Sigmoid colon (tissue), 7 donors: Measurements from ENCODE around the gene OR5D16. TPM values are rescaled to one million over a fixed set of nuclear protein-coding genes. Genes with fewer than 3 reads are reported as not detected.

Experiments
- DNase-seq: peaks from one replicate; pipeline ENCODE4 v3.0.0-alpha.2; 2019
- H3K27ac ChIP-seq, 4 donors: fragments of 200-600 bp; sonication (generic); one replicate each; pipeline ENCODE4 v1.5.1; 2016 to 2019; ENCODE audit warnings: mild to moderate bottlenecking in 1 of 4
- H3K27me3 ChIP-seq, 3 donors: fragments of 200-600 bp; sonication (generic); one replicate each; pipeline ENCODE4 v1.5.1; 2019; ENCODE audit warnings: mild to moderate bottlenecking in 1 of 3
- H3K36me3 ChIP-seq, 4 donors: fragments of 200-600 bp; sonication (generic); one replicate each; pipeline ENCODE4 v1.5.1; 2016 to 2019
- H3K4me1 ChIP-seq, 4 donors: fragments of 200-600 bp; sonication (generic); one replicate each; pipeline ENCODE4 v1.5.1; 2017 to 2019
- H3K4me3 ChIP-seq, 4 donors: fragments of 200-600 bp; sonication (generic); one replicate each; pipeline ENCODE4 v1.5.1; 2017 to 2019; ENCODE audit warnings: mild to moderate bottlenecking in 2 of 4, moderate library complexity in 1 of 4
- H3K9me3 ChIP-seq, 4 donors: fragments of 200-600 bp in 3 of 4; sonication (generic) in 3 of 4; one replicate each; pipeline versions ENCODE4 v1.5.1 to v1.6.1; 2013 to 2019
- EP300 ChIP-seq, 4 donors: sonication (generic); formaldehyde crosslinking; IDR thresholded peaks; one replicate each; pipeline ENCODE4 v1.6.1; 2017; ENCODE audit warnings: antibody characterized with exemption in 4 of 4
- POLR2A ChIP-seq, 2 donors: fragments of 450-650 bp; IDR thresholded peaks; one replicate each; pipeline ENCODE4 v1.6.1; 2016; ENCODE audit warnings: antibody characterized with exemption in 2 of 2, mild to moderate bottlenecking in 2 of 2, moderate library complexity in 2 of 2
- POLR2AphosphoS5 ChIP-seq, 4 donors: sonication (generic); formaldehyde crosslinking; IDR thresholded peaks; one replicate each; pipeline ENCODE4 v1.6.1; 2017; ENCODE audit warnings: antibody characterized with exemption in 4 of 4
- WGBS, 2 donors: extraction: QIAGEN DNeasy Blood & Tissue Kit; methylation state at CpG; one replicate each; pipeline ENCODE4 v1.1.7; 2013; 5-methylcytosine and 5-hydroxymethylcytosine counted together
- intact Hi-C: fragments of 100-400 bp; cut with DNase I; formaldehyde crosslinking; loops from one replicate; pipeline ENCODE4 v1.15.1; 2023
- polyA plus RNA-seq, 3 donors: library from polyadenylated mRNA; stranded (reverse); fragments of 200-250 nt; gene quantifications; one replicate each; pipeline ENCODE4 v1.2.3, GENCODE V29; 2013
- total RNA-seq, 4 donors: library from RNA; depleted of rRNA; stranded (reverse); fragments of >200 nt; gene quantifications; one replicate each; pipeline ENCODE4 v1.1.0, GENCODE V29; 2016
- TF ChIP-seq, protein P1 (sequence below), 4 experiments: fragments of 450-650 bp in 3 of 4; fragments of 200-600 bp in 1 of 4; IDR thresholded peaks; one replicate each; pipeline ENCODE4 v1.5.1; 2016 to 2019; ENCODE audit warnings: antibody characterized with exemption in 4 of 4, mild to moderate bottlenecking in 3 of 4, moderate library complexity in 2 of 4
- donor health status: healthy with polysubstance abuse.
- donor health status: Bipolar disorder and iron deficiency.
- donor health status: healthy.

Gene OR5D16
- total and polyA plus RNA-seq, 7 donors, result not detected

- H3K4me3 ChIP-seq, result no peak within 1 kb of the TSS
- 86 to 89% methylated on average over 1 of the region's 1 CpG for WGBS, 2 donors
- no peaks in the 10 kb centered on the region for H3K4me1 ChIP-seq
- no peak within 1 kb of the TSS for H3K27ac ChIP-seq
- peaks cover 0 to 7% (median 0%) of the 10 kb centered on the region in 4 donors for H3K9me3 ChIP-seq
- intact Hi-C loops, result no loop called here
- no peak for DNase-seq
- TF ChIP-seq POLR2A (IDR thresholded peaks at IDR 0.05) (no peak), POLR2AphosphoS5 (IDR thresholded peaks at IDR 0.05) (no peak), EP300 (IDR thresholded peaks at IDR 0.05) (no peak)
- TF ChIP-seq, protein P1, sequence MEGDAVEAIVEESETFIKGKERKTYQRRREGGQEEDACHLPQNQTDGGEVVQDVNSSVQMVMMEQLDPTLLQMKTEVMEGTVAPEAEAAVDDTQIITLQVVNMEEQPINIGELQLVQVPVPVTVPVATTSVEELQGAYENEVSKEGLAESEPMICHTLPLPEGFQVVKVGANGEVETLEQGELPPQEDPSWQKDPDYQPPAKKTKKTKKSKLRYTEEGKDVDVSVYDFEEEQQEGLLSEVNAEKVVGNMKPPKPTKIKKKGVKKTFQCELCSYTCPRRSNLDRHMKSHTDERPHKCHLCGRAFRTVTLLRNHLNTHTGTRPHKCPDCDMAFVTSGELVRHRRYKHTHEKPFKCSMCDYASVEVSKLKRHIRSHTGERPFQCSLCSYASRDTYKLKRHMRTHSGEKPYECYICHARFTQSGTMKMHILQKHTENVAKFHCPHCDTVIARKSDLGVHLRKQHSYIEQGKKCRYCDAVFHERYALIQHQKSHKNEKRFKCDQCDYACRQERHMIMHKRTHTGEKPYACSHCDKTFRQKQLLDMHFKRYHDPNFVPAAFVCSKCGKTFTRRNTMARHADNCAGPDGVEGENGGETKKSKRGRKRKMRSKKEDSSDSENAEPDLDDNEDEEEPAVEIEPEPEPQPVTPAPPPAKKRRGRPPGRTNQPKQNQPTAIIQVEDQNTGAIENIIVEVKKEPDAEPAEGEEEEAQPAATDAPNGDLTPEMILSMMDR (IDR thresholded peaks at IDR 0.05), result no peak
- H3K36me3 ChIP-seq, result no peaks in the 10 kb centered on the region
- no peaks in the 10 kb centered on the region for H3K27me3 ChIP-seq
These were observed 27.5 kb upstream of the OR5D16 start, which contains the start of gene OR5L1 for GRCh38 chr11:55811067-55811466. Gene OR5L1, plus strand, starts transcription at chr11:55811367. Its CDS starts 100 bp downstream, at chr11:55811467.

GRCh38 chr11:55819330-55819729 lies 19.2 kb upstream of the OR5D16 start, which contains the start of gene OR5D18:
Gene OR5D18, plus strand, starts transcription at chr11:55819630. Its CDS starts 0 bp downstream, at chr11:55819630.
- WGBS, 2 donors, result 85 to 87% methylated on average over 5 of the region's 5 CpGs
- intact Hi-C loops, result no loop called here
- no peak for TF ChIP-seq EP300 (IDR thresholded peaks at IDR 0.05)
- TF ChIP-seq, protein P1 (IDR thresholded peaks at IDR 0.05), result no peak
- no peak for TF ChIP-seq POLR2A (IDR thresholded peaks at IDR 0.05)
- TF ChIP-seq POLR2AphosphoS5 (IDR thresholded peaks at IDR 0.05), result no peak
- Histone ChIP-seq H3K4me3 (no peak within 1 kb of the TSS), H3K27me3 (no peaks in the 10 kb centered on the region), H3K27ac (no peak within 1 kb of the TSS), H3K9me3 (no peaks in the 10 kb centered on the region), H3K4me1 (no peaks in the 10 kb centered on the region), H3K36me3 (no peaks in the 10 kb centered on the region)
- no peak for DNase-seq

GRCh38 chr11:55826919-55827318 lies 11.6 kb upstream of the OR5D16 start, which contains the start of gene OR5L2:
Gene OR5L2, plus strand, starts transcription at chr11:55827219. Its CDS starts 0 bp downstream, at chr11:55827219.
- H3K36me3 ChIP-seq, result no peaks in the 10 kb centered on the region
- DNase-seq, result no peak
- no peaks in the 10 kb centered on the region for H3K9me3 ChIP-seq
- intact Hi-C loops, result no loop called here
- no peaks in the 10 kb centered on the region for H3K27me3 ChIP-seq
- no peaks in the 10 kb centered on the region for H3K4me1 ChIP-seq
- TF ChIP-seq POLR2A (IDR thresholded peaks at IDR 0.05), result no peak
- no peak for TF ChIP-seq EP300 (IDR thresholded peaks at IDR 0.05)
- no peak for TF ChIP-seq POLR2AphosphoS5 (IDR thresholded peaks at IDR 0.05)
- TF ChIP-seq, protein P1 (IDR thresholded peaks at IDR 0.05), result no peak
- no peak within 1 kb of the TSS for H3K27ac ChIP-seq
- H3K4me3 ChIP-seq, result no peak within 1 kb of the TSS

DNA sequence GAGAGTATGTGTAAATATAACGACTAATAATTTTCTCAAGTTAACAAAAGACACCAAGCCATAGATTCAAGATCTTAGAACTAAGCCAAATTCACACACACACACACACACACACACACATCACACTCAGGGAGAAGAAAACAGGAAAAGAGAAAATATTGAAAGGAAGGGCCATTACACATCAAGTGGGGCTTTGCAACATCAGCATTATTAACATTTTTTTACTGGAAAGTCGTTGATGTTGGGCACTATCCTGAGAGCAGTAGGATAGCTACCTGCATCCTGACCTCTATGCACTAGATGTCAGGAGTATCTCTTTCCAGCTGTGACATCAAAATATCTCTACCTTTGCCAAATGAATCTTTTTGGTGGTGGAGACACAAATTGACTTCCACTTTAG lies 8.9 kb downstream of the OR5D16 start:
- DNase-seq, result no peak
- intact Hi-C loops, result no loop called here
- Histone ChIP-seq H3K36me3 (no peaks in the 10 kb centered on the region), H3K27me3 (no peaks in the 10 kb centered on the region), H3K9me3 (no peaks in the 10 kb centered on the region), H3K4me1 (no peaks in the 10 kb centered on the region), H3K4me3 (no peak overlapping the region), H3K27ac (no peak overlapping the region)
- TF ChIP-seq POLR2A (IDR thresholded peaks at IDR 0.05) (no peak), EP300 (IDR thresholded peaks at IDR 0.05) (no peak), POLR2AphosphoS5 (IDR thresholded peaks at IDR 0.05) (no peak)
- TF ChIP-seq, protein P1 (IDR thresholded peaks at IDR 0.05), result no peak
- 40 to 47% methylated on average over 2 of the region's 2 CpGs for WGBS, 2 donors

DNA sequence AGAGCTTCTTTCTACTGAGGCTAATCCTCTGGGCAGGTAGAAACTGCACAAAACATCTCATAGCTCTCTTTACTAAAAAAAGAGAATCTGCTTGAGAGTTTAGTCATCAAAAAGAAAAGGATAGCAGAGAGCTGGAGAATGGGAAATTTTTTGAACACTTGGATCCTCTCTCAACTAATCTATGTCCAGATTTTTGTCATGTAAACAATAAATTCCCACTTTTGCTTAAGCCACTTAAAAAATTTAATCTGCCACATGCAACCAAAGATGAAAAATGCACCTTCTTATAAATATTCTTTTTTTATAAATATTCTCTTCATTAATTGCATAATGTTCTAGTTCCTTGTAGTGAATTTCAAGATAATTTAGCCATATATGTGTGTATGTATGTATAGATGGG lies 10.5 kb downstream of the OR5D16 start:
- no peak for DNase-seq
- no peaks in the 10 kb centered on the region for H3K36me3 ChIP-seq
- H3K4me3 ChIP-seq, result no peak overlapping the region
- H3K9me3 ChIP-seq, result no peaks in the 10 kb centered on the region
- H3K27me3 ChIP-seq, result no peaks in the 10 kb centered on the region
- no peaks in the 10 kb centered on the region for H3K4me1 ChIP-seq
- intact Hi-C loops, result no loop called here
- no peak overlapping the region for H3K27ac ChIP-seq
- no peak for TF ChIP-seq EP300 (IDR thresholded peaks at IDR 0.05)
- TF ChIP-seq POLR2AphosphoS5 (IDR thresholded peaks at IDR 0.05), result no peak
- TF ChIP-seq, protein P1 (IDR thresholded peaks at IDR 0.05), result no peak
- TF ChIP-seq POLR2A (IDR thresholded peaks at IDR 0.05), result no peak
